HG03139 (cell line): ENCODE data around the gene NHS.

Experiments
- ATAC-seq: cut with Tn5 transposase; IDR thresholded peaks from one replicate; pipeline ENCODE4 v1.9.1; 2021; ENCODE audit not compliant: unreplicated experiment

Gene NHS

DNA sequence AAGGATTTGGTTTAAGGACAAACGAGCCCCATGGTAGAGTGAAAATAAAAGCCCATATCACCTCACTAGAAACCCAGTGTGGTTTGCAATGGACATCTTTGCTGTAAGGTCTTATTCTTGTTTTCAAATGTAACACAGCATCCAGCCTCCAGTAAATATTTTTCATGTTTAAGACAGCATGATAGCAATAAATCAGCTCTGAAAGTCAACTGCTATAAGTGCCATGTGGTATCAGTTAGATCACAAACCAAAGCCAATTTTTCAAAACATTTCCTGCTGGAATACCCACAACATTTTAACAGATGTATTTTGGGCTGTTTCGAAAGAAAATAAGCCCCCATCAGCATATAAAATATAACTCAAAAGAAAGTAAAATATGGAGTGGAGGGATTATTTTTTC lies 338.3 kb downstream of the NHS start:
- no peak for ATAC-seq

DNA sequence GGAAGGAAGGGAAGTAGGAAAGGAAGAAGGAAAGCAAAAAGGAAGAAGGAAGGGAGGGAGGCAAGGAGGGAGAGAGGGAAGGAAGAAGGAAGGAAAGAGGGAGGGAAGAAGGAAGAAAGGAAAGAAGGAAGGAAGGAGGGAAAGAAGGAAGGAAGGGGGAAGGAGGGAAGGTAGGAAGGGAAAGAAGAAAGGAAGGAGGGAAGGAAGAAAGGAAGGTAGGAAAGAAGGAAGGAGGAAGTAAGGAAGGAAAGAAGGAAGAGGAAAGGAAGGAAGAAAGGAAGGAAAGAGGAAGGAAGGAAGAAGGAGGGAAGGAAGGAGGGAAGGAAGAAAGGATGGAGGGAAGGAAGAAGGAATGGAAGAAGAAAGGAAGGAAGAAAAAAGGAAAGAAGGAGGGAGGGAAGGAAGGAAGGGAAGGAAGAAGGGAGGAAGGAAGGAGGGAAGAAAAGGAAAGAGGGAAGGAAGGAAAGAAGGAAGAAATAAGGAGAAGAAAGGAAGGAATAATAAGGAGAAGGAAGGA lies 343.7 kb downstream of the NHS start:
- no peak for ATAC-seq

DNA sequence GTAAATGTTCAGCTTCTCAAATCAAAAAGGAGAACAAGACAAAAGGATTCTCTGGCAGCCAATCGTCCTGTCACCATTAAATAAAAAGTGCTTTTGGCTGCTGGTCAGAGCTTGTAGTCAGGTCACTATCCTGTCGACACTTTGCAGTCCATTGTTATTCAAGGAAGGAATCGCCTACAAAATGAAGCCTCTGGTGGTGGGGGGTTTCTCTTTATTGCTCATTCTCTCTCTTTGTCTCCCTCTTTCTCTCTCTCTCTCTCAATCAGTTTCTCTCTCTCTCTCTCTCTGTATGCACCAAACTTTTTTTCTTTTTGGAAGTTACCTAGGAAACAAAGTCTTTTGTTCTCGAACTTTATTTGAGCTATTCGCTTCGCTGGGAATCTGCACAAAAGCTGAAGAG lies 344.7 kb downstream of the NHS start:
- no peak for ATAC-seq

DNA sequence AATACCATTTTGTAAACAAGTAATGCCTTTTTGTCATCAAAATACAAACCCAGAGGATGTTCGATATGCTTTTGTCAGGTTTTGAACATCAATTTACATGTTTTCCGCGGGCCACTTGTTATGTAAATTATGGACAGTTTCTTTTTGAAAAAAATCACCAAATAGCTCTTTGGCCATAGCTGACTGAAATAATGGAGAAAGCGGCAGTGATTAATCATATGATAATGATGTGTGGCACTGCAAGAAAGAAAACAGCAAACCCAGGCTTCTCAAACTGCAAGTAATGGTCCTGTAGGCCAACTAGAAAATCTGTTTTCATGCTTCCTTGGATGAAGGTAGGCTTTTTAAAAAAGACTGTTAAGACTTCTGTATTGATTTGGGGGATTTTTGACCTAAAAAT lies 346.7 kb downstream of the NHS start:
- no peak for ATAC-seq

DNA sequence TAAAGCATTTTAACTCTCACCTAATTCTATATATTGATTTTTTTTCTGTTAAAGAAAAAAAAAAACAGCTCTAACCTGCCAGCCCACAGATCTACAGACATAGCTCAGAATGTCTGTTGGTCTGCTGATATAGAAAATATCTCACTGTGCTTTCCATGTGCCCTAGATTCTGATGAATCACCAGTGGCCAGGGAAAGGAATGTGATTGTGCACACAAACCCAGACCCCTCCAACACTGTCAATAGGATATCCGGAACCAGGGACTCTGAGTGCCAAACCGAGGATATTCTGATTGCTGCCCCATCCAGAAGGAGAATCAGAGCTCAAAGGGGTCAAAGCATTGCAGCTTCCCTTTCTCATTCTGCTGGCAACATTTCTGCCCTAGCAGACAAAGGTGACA lies 350.2 kb downstream of the NHS start:
- no peak for ATAC-seq

DNA sequence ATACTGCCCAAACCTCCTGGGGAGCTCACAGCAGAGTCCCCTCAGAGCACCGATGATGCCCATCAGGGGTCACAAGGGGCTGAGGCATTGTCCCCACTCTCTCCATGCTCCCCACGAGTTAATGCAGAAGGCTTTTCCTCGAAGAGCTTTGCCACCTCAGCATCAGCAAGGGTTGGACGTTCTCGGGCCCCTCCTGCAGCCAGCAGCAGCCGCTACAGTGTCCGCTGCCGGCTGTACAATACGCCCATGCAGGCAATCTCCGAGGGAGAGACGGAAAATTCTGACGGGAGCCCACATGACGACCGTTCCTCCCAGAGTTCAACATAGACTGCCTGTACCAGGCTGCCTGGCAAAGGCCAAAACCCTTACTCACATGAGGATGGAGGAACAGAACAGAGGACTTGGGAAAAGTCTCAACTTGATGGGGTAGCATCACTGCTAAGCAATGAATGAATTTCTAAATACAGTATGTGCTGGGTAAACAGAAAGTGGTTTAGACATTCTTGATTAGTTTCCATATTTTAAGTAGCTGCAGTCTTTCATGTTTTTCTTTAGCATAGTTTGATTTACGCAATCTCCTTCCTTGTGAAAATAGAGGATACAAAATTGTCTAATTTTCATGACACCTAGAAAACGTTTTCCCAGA lies 357.3 kb downstream of the NHS start:
- no peak for ATAC-seq

DNA sequence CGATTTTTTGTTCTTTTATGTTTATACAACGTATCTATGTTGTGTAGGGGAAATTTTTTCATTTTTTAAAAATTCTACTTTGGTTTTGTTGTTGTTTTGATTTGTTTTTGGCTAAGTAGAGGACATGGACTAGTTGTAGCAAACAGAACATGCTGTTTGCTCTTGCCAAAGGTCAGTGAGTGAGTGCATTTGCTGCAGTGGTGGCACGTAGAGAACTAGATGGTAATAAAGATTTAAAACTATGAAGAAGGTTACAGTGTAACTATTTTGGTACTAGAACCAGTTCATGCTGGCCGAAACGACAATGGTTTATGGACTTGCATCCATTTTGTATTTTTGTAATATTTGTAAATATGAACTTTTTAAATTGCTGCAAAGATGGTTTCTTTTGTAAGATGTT lies 360.4 kb downstream of the NHS start:
- ATAC-seq, result no peak

DNA sequence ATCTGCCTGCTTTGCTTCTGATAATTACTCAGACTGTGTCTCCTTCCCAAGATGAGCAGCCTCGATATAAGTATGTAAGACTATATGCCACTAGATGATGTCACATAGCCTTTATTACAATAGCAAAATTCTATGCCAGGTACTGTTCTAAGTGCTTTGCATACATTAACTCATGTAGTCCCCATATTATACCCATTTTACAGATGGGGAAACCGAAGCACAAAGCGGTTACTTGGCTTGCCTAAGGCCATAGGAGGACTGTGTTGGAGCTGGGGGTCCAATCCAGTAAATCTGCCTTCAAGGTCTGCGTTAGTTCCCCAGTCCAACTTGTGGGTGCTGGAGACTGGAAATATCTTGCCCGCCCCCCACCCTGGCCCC lies 361.5 kb downstream of the NHS start:
- ATAC-seq, result no peak

DNA sequence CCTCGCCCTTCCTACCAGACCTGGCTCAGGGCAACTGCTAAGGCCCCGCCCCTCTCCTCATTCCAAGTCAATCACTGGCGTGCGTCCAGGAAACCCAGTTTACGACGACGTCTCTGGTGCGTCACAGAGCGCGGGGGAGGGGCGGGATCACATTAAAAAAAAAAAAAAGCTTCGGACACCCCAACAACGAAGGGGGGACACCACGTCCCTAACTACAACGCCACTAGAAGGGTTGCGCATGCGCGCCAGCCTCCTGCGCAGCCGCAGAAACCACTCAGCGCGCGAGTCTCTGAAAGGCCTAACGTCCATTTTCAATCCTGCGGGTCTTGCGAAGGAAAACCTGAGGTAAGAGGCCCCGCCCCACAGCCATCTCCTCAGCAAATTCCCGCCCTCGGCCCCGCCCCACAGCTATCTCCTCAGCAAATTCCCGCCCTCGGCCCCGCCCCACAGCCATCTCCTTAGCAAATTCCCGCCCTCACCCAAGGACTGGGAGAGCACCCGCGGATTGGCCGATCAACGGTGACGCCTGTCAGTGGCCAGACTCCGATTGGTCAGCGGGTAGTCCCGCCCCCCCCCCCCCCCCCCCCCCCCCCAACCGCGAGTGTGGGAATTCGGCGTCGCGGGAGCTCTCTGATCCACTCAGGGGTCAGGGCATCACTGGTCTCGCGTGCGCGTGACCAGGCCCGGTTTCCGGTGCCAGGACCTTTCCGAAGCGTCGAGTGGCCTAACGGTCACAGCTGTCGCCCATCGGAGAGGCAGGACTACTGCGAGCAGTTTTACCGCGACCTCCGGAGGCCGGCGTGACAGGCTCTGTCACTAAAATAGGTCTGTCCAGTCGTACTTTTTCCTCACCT lies 362.1 kb downstream of the NHS start, which contains the start of gene SCML1:
SCML1 (plus strand) TSS at position 638 of the 854 bp plus-strand sequence. CDS start 6,694 bp downstream, outside the sequence.
- peak; percentile 65 for ATAC-seq

DNA sequence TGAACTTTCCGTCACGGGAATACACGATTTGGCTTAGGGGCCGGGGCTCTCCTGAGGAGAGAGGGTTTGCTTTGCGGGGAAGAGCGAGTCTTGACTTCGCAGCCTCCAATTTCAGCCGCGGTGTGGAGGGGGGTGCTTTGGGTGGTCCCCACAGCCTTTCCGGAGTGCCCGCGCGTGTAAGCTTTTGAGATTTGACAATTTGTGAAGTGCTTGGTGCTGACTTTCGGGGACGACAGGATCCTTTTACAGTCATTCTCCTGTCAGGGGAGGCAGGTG lies 362.6 kb downstream of the NHS start:
- no peak for ATAC-seq

DNA sequence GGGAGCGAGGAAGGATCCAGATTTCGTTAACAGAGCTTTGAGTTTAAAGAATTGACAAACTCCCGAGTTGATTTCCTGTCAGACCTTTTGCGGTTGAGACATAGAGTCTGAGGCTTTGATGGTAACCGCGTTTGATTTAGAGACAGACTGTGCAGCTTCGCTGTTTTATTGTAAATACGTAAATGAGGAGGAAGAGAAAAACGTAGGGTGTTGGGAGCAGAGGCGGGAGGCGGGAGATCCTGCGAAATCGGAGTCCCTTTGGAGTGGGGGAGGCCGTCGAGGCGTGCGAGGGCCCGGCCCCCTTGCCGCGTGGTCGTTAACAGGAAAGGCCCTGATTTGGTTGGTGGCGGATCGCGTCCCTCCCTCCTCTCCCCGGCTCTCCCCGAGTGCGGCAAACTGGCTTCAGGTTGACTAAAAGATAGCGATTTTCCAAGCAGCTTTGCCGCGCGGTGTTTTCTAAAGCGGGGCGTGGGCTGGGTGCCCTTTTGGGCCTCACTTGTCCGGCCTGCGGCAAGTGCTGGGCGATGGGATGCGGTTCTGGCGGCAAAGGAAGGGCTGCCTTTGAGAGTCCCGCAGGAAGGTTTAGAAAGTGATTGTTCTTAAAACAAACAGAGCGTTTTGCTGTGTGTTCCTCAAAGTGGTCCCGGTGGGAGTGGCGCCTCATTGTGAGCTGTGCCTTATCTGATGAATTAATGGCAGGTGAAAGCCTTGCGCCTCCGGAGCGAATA lies 363.1 kb downstream of the NHS start:
- ATAC-seq, result no peak

DNA sequence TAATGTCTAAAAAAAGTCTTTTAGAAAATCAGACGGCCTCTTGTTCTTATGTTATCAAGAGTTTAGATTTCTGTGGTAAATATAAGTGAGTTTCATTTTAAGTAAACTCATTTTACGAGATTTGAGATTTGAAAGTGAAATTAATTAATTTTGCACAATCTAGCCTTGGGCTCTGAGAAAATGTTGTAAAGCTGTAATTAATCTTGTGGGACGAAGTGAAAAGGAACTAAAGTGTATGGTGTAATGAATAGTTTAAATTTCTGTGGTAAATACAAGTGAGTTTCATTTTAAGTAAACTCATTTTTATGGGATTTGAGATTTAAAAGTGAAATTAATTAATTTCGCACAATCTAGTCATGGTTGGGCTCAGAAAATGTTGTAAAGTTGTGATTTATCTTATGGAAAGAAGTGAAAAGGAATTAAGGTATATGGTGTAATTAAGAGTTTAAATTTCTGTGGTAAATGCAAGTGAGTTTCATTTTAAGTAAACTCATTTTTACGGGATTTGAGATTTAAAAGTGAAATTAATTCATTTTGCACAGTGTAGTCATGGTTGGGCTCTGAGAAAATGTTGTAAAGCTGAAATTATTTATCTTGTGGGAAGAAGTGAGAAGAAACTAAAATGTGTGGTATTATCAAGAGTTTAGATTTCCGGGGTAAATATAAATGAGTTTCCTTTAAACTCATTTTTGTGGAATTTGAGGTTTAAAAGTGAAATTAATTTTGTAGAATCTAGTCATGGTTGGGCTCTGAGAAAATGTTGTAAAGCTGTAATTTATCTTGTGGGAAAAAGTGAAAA lies 363.9 kb downstream of the NHS start:
- no peak for ATAC-seq

DNA sequence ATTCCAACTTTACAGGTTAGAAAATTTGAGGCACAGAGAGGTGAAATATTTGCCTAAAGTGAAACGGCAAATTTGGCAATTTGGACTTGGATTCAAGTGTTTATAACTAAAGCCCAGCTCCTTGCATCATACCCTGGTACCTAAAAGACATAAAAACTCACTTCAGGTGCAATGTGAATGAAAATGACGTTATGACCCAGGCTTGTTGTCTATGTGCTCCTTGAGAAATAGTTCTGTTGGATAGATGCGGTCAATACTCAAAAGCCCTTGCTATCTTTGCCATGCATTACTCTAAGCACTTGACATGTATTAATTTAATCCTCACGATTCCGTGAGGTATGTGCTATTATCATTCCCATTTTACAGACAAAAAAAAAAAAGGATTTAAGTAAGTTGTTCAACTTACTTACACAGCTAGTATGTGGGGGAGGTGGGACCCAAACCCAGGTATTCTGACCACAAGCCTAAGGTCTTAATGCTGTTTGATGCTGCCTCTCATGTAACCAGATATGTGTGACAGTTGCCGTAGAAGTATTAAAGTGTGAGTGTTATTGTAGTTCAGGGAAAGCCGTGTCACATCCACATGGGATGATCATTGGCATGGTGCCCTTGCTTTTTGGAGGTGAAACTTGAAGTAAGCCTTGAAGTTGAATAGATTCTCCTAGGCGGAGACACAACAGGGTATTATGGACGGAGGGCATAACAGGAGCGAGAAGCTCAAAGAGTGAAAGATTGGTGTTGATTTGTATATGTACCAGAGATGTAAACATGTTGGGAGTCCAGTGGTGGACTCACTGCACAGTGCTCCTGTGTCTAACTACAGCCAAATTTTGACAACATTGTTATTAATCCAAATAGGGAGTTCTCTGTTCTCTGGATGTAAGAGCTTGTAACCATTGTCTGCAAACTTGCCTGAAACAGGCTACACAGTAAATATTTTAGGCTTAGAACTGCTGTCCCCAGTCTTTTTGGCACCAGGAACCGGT lies 365.4 kb downstream of the NHS start:
- ATAC-seq, result no peak

DNA sequence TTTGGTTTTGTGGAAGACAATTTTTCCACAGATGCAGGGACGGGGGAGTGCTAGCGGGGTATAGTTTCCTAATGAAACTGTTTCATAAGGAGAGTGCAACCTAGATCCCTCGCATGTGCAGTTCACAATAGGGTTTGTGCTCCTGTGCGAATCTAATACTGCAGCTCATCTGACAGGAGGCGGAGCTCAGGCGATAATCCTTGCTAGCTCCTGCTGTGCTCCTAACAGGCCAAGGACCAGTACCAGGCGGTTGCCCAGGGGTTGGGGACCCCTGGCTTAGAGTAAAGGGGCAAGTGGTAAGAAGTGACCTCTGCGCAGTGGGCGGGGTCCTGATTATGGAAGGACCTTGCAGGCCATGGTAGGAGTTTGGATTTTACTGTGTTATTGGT lies 366.1 kb downstream of the NHS start:
- ATAC-seq, result no peak

DNA sequence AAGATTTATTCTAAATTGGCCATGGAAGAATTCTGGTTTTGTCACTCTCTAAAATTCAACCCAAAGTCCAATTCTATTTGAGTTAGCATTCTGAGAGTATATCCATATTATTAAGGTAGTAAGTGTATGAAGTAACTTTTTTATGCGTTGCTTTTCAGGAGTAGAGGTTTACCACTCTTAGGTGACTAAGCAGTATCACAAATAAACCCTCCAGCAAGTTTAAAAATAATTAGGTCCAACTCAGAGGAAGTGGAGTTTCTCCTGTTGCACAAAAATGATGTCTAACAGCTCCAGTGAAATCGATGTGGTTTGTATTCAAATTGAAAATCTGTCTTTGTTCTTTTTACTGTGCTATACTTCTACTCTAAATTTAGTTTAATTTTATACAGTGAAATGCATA lies 368.9 kb downstream of the NHS start:
- ATAC-seq, result no peak

DNA sequence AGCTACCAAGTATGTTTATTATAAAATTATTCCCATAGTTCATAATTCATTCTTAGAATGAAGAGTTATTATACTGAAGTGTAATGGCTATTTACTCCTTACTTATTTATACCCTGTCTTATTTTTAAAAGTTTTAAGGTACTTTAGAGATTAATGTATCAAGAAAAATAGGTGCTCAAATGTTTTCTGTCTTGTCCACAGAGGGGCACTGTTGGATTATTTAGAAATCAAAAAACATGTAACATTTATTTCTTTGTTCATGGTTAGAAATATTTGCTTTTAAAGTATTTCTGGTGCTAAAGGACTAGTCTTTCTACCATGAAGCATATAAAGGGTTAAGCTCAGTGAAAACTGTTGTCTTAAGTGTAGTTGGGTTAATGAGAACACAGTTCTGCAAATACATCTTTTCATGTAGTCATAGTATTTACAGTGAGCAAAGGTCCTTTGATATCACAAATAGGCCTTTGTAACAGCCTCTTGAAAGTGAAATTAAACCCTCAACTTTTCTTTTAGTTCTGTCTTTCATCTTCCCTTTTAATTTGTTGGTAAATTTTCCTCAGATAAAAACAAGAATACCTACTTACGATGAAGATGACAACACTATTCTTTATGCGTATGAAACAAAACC lies 370.0 kb downstream of the NHS start:
- ATAC-seq, result no peak

DNA sequence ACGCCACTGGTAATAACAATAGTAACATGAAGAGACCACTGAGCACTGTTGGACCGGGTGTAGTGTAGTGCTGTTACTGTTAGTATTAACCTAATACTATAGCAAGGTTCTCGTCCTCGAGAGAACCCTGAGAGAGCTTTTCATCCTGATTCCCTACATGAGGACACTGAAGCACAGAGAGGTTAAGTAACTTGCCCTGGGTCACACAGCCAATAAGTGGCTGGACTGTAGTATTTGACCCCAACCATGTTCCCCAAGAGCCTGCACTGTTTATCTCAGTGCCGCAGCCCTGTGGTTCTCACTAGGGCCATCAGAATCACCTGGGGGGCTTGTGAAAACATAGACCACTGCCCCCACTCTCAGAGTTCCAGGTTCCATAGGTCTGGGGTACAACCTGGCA lies 372.7 kb downstream of the NHS start:
- ATAC-seq, result no peak

DNA sequence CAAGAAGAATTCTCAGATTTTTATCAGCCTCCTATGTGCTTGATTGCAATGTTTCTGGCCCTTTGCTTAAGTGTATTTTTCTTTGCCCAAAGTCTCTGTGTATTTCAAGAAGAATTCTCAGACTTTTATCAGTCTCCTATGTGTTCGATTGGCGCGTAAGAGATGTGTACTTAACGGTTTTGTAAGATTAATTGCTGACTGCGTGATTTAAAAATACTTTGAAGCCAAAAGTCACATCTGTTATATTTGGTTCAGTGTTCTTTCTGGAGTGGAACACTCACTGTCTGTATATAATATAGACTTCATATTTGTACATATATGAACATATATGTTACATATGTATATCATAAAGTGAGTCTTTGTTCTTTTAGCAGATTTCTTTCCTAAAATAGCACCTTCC lies 373.7 kb downstream of the NHS start:
- no peak for ATAC-seq

DNA sequence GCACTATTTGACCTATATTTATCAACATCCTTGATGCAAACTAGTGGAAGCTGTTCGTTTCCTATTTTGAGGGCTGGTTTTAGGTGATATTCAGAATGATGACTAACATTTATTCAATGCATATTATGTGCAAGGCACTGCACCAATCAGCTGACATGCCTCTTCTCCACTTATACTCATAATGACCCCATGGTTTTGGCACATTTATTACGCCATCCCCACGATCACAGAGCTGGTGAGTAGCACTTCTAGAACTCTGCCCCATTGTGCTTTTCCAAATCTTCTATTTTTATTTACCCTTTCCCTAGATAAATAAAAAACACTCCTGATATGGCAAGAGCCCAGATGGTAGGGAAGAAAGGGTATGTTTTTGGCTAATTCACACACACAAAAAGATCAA lies 375.4 kb downstream of the NHS start:
- no peak for ATAC-seq

DNA sequence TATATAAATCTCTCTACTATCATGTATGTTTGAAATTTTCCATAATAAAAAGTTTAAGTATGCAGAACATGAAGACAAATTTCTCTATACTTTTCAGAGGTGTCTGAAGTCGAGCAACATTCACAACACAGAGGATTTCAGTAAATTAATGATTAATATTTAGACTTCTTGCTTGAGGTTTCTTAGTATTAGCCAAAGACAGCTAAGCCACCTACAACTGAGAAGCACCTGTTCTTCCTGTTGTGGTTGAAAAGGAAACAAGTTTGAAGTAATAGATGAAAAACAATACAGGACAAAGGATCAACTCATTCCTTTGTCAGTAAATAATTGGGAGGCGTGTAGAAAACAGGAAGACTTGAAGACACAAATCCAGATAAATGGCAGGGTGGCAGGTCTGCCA lies 383.4 kb downstream of the NHS start:
- peak; percentile 96 for ATAC-seq
